H1 (cell line): ENCODE measurements around the gene PTGIS. TPM values are rescaled to one million over a fixed set of nuclear protein-coding genes. Genes with fewer than 3 reads are reported as not detected.

Experiments used
- CTCF ChIA-PET: fragments of 300-600 bp; sonication (Branson Sonifier 250); formaldehyde crosslinking; loops from one replicate; lab custom pipeline; 2021; ENCODE audit not compliant: partially characterized antibody; lab: Charles Lee
- POLR2A ChIA-PET: fragments of 300-600 bp; sonication (Branson Sonifier 250); formaldehyde crosslinking; loops from one replicate; lab custom pipeline; 2021; ENCODE audit warnings: inconsistent platforms; ENCODE audit not compliant: partially characterized antibody; lab: Charles Lee
- DNase-seq, 2 experiments: peaks; one replicate each; pipeline versions ENCODE4 v3.0.0 to v3.0.0-alpha.2; 2010 to 2022; ENCODE audit warnings: low spot score in 2 of 2, low read depth in 1 of 2, mixed read lengths in 1 of 2
- FAIRE-seq: peaks from 2 replicates; lab custom pipeline; 2011; peaks lifted over from hg19 to GRCh38; lab: Jason Lieb, UNC
- H2AFZ ChIP-seq: 2 replicates; pipeline ENCODE4 v1.8.1; 2012; ENCODE audit warnings: low read length, inconsistent platforms
- H2AK5ac ChIP-seq: 2 replicates; pipeline ENCODE4 v1.6.1; 2013; ENCODE audit warnings: low read depth, low read length
- H2BK120ac ChIP-seq: replicated peaks from 2 replicates; pipeline ENCODE3; 2013; ENCODE audit warnings: low read depth, low read length, inconsistent platforms
- H2BK12ac ChIP-seq: 2 replicates; pipeline ENCODE4 v1.6.1; 2013; ENCODE audit warnings: low read depth, low read length
- H2BK15ac ChIP-seq: 2 replicates; pipeline ENCODE4 v1.6.1; 2013; ENCODE audit warnings: low read length
- H2BK20ac ChIP-seq: 2 replicates; pipeline ENCODE4 v1.6.1; 2013; ENCODE audit warnings: low read length
- H2BK5ac ChIP-seq: 2 replicates; pipeline ENCODE4 v1.6.1; 2013; ENCODE audit warnings: low read depth, low read length
- H3K14ac ChIP-seq: 2 replicates; pipeline ENCODE4 v1.6.1; 2013; ENCODE audit warnings: inconsistent platforms; ENCODE audit not compliant: insufficient read length
- H3K18ac ChIP-seq: 2 replicates; pipeline ENCODE4 v1.6.1; 2013; ENCODE audit warnings: low read length; ENCODE audit errors: extremely low read depth
- H3K23ac ChIP-seq: 2 replicates; pipeline ENCODE4 v1.6.1; 2013; ENCODE audit warnings: inconsistent platforms; ENCODE audit not compliant: insufficient read length
- H3K23me2 ChIP-seq: 2 replicates; pipeline ENCODE4 v1.6.1; 2013; ENCODE audit warnings: low read depth, low read length
- H3K27ac ChIP-seq: 2 replicates; pipeline ENCODE4 v1.6.1; 2011; ENCODE audit warnings: low read depth, low read length, inconsistent platforms
- H3K27me3 ChIP-seq, 4 experiments: replicated peaks in 1 of 4; 1 replicate in 1 of 4; 2 replicates in 3 of 4; pipeline versions ENCODE4 v1.6.1 to v1.8.1; 2011 to 2013; ENCODE audit warnings: low read length in 3 of 4, mild to moderate bottlenecking in 3 of 4, inconsistent platforms in 2 of 4, mixed read lengths in 2 of 4, moderate library complexity in 1 of 4; ENCODE audit not compliant: control insufficient read depth in 3 of 4, insufficient read depth in 3 of 4; ENCODE audit errors: extremely low read depth in 1 of 4
- H3K36me3 ChIP-seq, 4 experiments: 2 replicates each; pipeline versions ENCODE4 v1.6.1 to v1.8.1; 2011 to 2013; ENCODE audit warnings: mild to moderate bottlenecking in 4 of 4, low read length in 3 of 4, moderate library complexity in 2 of 4, control low read depth in 1 of 4, inconsistent platforms in 1 of 4; ENCODE audit not compliant: insufficient read depth in 4 of 4, control insufficient read depth in 2 of 4
- H3K4ac ChIP-seq: replicated peaks from 2 replicates; pipeline ENCODE3; 2013; ENCODE audit warnings: low read length, low read depth, mixed read lengths, inconsistent platforms; ENCODE audit not compliant: insufficient read length
- H3K4me1 ChIP-seq, 4 experiments: replicated peaks in 1 of 4; 1 replicate in 1 of 4; 2 replicates in 3 of 4; pipeline versions ENCODE4 v1.6.1 to v1.8.1; 2011 to 2013; ENCODE audit warnings: low read length in 3 of 4, inconsistent platforms in 2 of 4, mixed read lengths in 1 of 4; ENCODE audit not compliant: insufficient read depth in 4 of 4, control insufficient read depth in 3 of 4
- H3K4me2 ChIP-seq, 2 experiments: 2 replicates each; pipeline versions ENCODE4 v1.6.1 to v1.8.1; 2011 to 2013; ENCODE audit warnings: low read depth in 2 of 2, low read length in 2 of 2, control low read depth in 1 of 2, inconsistent platforms in 1 of 2, mild to moderate bottlenecking in 1 of 2; ENCODE audit not compliant: insufficient read depth in 1 of 2
- H3K4me3 ChIP-seq, 4 experiments: fragments of 200-600, 300-600 bp in 1 of 4; sonication (generic), shearing (Covaris generic), sonication (Bioruptor Twin) in 1 of 4; 2 replicates each; pipeline versions ENCODE4 v1.5.1 to v1.8.1; 2011 to 2016; ENCODE audit warnings: low read length in 4 of 4, low read depth in 3 of 4, control low read depth in 2 of 4, inconsistent platforms in 2 of 4, mild to moderate bottlenecking in 2 of 4, mixed read lengths in 1 of 4, moderate library complexity in 1 of 4; ENCODE audit not compliant: insufficient read depth in 2 of 4; ENCODE audit errors: extremely low read depth in 1 of 4
- H3K56ac ChIP-seq: replicated peaks from 2 replicates; pipeline ENCODE3; 2013; ENCODE audit warnings: low read depth, mild to moderate bottlenecking, mixed read lengths, low read length, inconsistent platforms; ENCODE audit not compliant: insufficient read length
- H3K79me1 ChIP-seq: 2 replicates; pipeline ENCODE4 v1.6.1; 2013; ENCODE audit warnings: low read depth, low read length, control low read depth
- H3K79me2 ChIP-seq, 2 experiments: 2 replicates each; pipeline versions ENCODE4 v1.6.1 to v1.8.1; 2012 to 2013; ENCODE audit warnings: low read length in 2 of 2, mild to moderate bottlenecking in 2 of 2, inconsistent platforms in 1 of 2; ENCODE audit not compliant: insufficient read depth in 2 of 2, control insufficient read depth in 1 of 2
- H3K9ac ChIP-seq, 4 experiments: replicated peaks in 1 of 4; 1 replicate in 1 of 4; 2 replicates in 3 of 4; pipeline versions ENCODE4 v1.6.1 to v1.8.1; 2011 to 2013; ENCODE audit warnings: low read depth in 3 of 4, low read length in 3 of 4, control low read depth in 2 of 4, mild to moderate bottlenecking in 2 of 4, moderate library complexity in 2 of 4, inconsistent platforms in 1 of 4; ENCODE audit errors: extremely low read depth in 1 of 4
- H3K9me3 ChIP-seq, 2 experiments: 2 replicates each; pipeline versions ENCODE4 v1.6.1 to v1.8.1; 2012 to 2013; ENCODE audit warnings: mild to moderate bottlenecking in 2 of 2, moderate library complexity in 2 of 2, control low read depth in 1 of 2, inconsistent platforms in 1 of 2, low read depth in 1 of 2, low read length in 1 of 2, mixed read lengths in 1 of 2; ENCODE audit not compliant: insufficient read depth in 2 of 2
- H4K20me1 ChIP-seq, 2 experiments: replicated peaks in 1 of 2; 2 replicates each; pipeline versions ENCODE3 to v1.8.1; 2011 to 2013; ENCODE audit warnings: inconsistent platforms in 2 of 2, low read length in 2 of 2, mild to moderate bottlenecking in 1 of 2; ENCODE audit not compliant: insufficient read depth in 2 of 2, control insufficient read depth in 1 of 2
- H4K5ac ChIP-seq: 2 replicates; pipeline ENCODE4 v1.6.1; 2013; ENCODE audit warnings: low read length, low read depth, mixed read lengths, inconsistent platforms; ENCODE audit not compliant: insufficient read length
- H4K8ac ChIP-seq: 2 replicates; pipeline ENCODE4 v1.8.0; 2013; ENCODE audit warnings: mild to moderate bottlenecking, moderate library complexity, low read length, inconsistent platforms; ENCODE audit not compliant: insufficient read depth; ENCODE audit errors: extremely low read depth
- H4K91ac ChIP-seq: replicated peaks from 2 replicates; pipeline ENCODE3; 2013; ENCODE audit warnings: low read length, mixed read lengths, inconsistent platforms; ENCODE audit not compliant: insufficient read length
- ATF3 ChIP-seq: IDR thresholded peaks from 2 replicates; pipeline ENCODE4 v1.6.1; 2011; ENCODE audit warnings: low read depth, mild to moderate bottlenecking, low read length; ENCODE audit not compliant: insufficient read depth
- CTBP2 ChIP-seq: IDR thresholded peaks from 2 replicates; pipeline ENCODE4 v1.7.0; 2011; ENCODE audit warnings: borderline replicate concordance, mild to moderate bottlenecking, moderate library complexity, mixed read lengths, low read length; ENCODE audit not compliant: insufficient read depth, insufficient read length
- EGR1 ChIP-seq: IDR thresholded peaks from 2 replicates; pipeline ENCODE4 v1.6.1; 2011; ENCODE audit warnings: low read depth, low read length, borderline replicate concordance
- EP300 ChIP-seq, 2 experiments: IDR thresholded peaks; 1 replicate in 1 of 2; 2 replicates in 1 of 2; pipeline ENCODE4 v1.6.1; 2011 to 2012; ENCODE audit warnings: low read depth in 2 of 2, low read length in 2 of 2, mild to moderate bottlenecking in 2 of 2, borderline replicate concordance in 1 of 2, inconsistent platforms in 1 of 2, moderate library complexity in 1 of 2
- JUND ChIP-seq: IDR thresholded peaks from 2 replicates; pipeline ENCODE4 v1.6.1; 2011; ENCODE audit warnings: mild to moderate bottlenecking, improper control_type of control experiment, low read length
- NANOG ChIP-seq: IDR thresholded peaks from 2 replicates; pipeline ENCODE4 v1.6.1; 2011; ENCODE audit warnings: low read length, low read depth, mild to moderate bottlenecking, inconsistent platforms; ENCODE audit not compliant: insufficient read depth, poor library complexity, severe bottlenecking
- RAD21 ChIP-seq, 2 experiments: IDR thresholded peaks in 1 of 2; conservative IDR thresholded peaks in 1 of 2; 2 replicates each; pipeline ENCODE4 v1.6.1; 2011; ENCODE audit warnings: low read depth in 2 of 2, low read length in 2 of 2, improper control_type of control experiment in 1 of 2, inconsistent platforms in 1 of 2, mild to moderate bottlenecking in 1 of 2, moderate library complexity in 1 of 2
- SP2 ChIP-seq: IDR thresholded peaks from 2 replicates; pipeline ENCODE4 v1.6.1; 2012; ENCODE audit warnings: mild to moderate bottlenecking, low read length, inconsistent platforms
- SRF ChIP-seq: IDR thresholded peaks from 2 replicates; pipeline ENCODE4 v1.6.1; 2011; ENCODE audit warnings: mild to moderate bottlenecking, low read depth, low read length, moderate library complexity
- TAF7 ChIP-seq: optimal IDR thresholded peaks from 2 replicates; pipeline ENCODE3; 2011; ENCODE audit warnings: low read depth, mild to moderate bottlenecking, inconsistent platforms, low read length, moderate library complexity, borderline replicate concordance
- YY1 ChIP-seq: IDR thresholded peaks from 2 replicates; pipeline ENCODE4 v1.6.1; 2011; ENCODE audit warnings: low read depth, mild to moderate bottlenecking, low read length
- WGBS, 2 experiments: shearing (Covaris generic) in 1 of 2; methylation state at CpG; one replicate each; pipeline versions ENCODE4 v1.1.6 to v1.1.7; 2013 to 2015; ENCODE audit warnings: low lambda C conversion rate in 2 of 2, mixed read lengths in 2 of 2, inconsistent platforms in 1 of 2, low coverage in 1 of 2, missing lambda C conversion rate in 1 of 2; ENCODE audit not compliant: insufficient replicate concordance in 2 of 2, insufficient coverage in 1 of 2, insufficient read length in 1 of 2; ENCODE audit errors: extremely low coverage in 1 of 2, missing lambda C conversion rate in 1 of 2; 5-methylcytosine and 5-hydroxymethylcytosine counted together
- polyA plus RNA-seq, 7 experiments: library from polyadenylated mRNA; depleted of rRNA in 3 of 7; stranded (reverse) in 5 of 7; unstranded in 2 of 7; fragments of >200 nt in 5 of 7; fragments of 200-250 nt in 2 of 7; gene quantifications; 1 replicate in 5 of 7; 2 replicates in 1 of 7; 4 replicates in 1 of 7; pipeline versions ENCODE4 v1.2.1 to v1.2.3, GENCODE V29; 2011 to 2013; ENCODE audit warnings: missing spikeins in 2 of 7, mixed read lengths in 2 of 7
- total RNA-seq: library from RNA; stranded (reverse); fragmentation: NEBNext Ultra II Directional; extraction: Animal tissue kit (Norgen Biotek cat#: 25700); gene quantifications from 2 replicates; pipeline ENCODE4 v1.2.1, GENCODE V29; 2021

Gene PTGIS
- total and polyA plus RNA-seq, 2 of the 8 experiments (the other 6 are each of a cell fraction or from before 2014, with no cell fraction given): 29.9 to 35.5 TPM

GRCh38 chr20:49468412-49468811 is 99.5 kb downstream of the PTGIS start:
- Histone ChIP-seq H3K9ac (no peak overlapping the region), H3K9me3 (no peaks in the 10 kb centered on the region), H2BK20ac (no peak overlapping the region), H4K20me1 (peaks cover 0 to 1% of the 10 kb centered on the region in 2 experiments), H3K18ac (no peak overlapping the region), H3K4ac (no peak overlapping the region), H2BK120ac (no peak overlapping the region), H3K4me3 (no peak overlapping the region), H2BK12ac (no peak overlapping the region), H2AK5ac (no peak overlapping the region), H2BK15ac (no peak overlapping the region), H2AFZ (no peak overlapping the region), H3K23me2 (no peaks in the 10 kb centered on the region), H4K8ac (no peak overlapping the region), H3K27ac (no peak overlapping the region), H2BK5ac (no peak overlapping the region), H3K4me1 (peaks cover 0 to 2% (median 0%) of the 10 kb centered on the region in 4 experiments; a peak in 2 of 7 replicates), H3K36me3 (no peaks in the 10 kb centered on the region), H3K79me1 (no peaks in the 10 kb centered on the region; the same call in 1 of the 2 replicates), H3K4me2 (no peak overlapping the region), H3K23ac (no peak overlapping the region), H3K79me2 (no peaks in the 10 kb centered on the region), H3K27me3 (no peaks in the 10 kb centered on the region), H4K91ac (no peak overlapping the region), H3K14ac (no peak overlapping the region), H4K5ac (no peak overlapping the region), H3K56ac (no peak overlapping the region)
- TF ChIP-seq EP300 (IDR thresholded peaks at IDR 0.05; ENCODE audit: borderline replicate concordance in 1 of 2, low read depth in 2 of 2, low read length in 2 of 2): no peak
- no peak for TF ChIP-seq EGR1
- TF ChIP-seq SRF: no peak
- TF ChIP-seq NANOG: no peak
- no peak for TF ChIP-seq SP2
- no peak for TF ChIP-seq ATF3
- no peak for TF ChIP-seq CTBP2
- TF ChIP-seq JUND: no peak
- TF ChIP-seq YY1: no peak
- TF ChIP-seq RAD21 (IDR thresholded peaks at IDR 0.05 in 1 of 2, conservative IDR thresholded peaks at IDR 0.05 in 1 of 2; ENCODE audit: low read depth in 2 of 2, low read length in 2 of 2): no peak
- no peak for TF ChIP-seq TAF7
- no peak for FAIRE-seq
- WGBS, 2 experiments: 88% methylated on average over 6 of the region's 7 CpGs; no CpG with 5 or more reads in 1 of the 2 experiments
- POLR2A ChIA-PET: no interaction called here
- CTCF ChIA-PET: interaction anchor here (1.1 kb wide), 1 partner anchor 132 kb away, joined by 3 read pairs; no protein-coding TSS in a partner anchor
- no peak for DNase-seq
